ENCODE results near the gene NMB. TPM values are rescaled to one million over a fixed set of nuclear protein-coding genes. Genes with fewer than 3 reads are reported as not detected.

The NMB gene
- total RNA-seq, 1 experiment from 2014 or later, result 7.1 TPM

GRCh38 chr15:84611631-84612030 is 46.4 kb downstream of the NMB start:
- intact Hi-C loops (cut with micrococcal nuclease), result no loop called here
- CTCF ChIA-PET, result no interaction called here
- POLR2A ChIA-PET, result interaction anchor here (0.6 kb wide), 1 partner anchor 393 kb away, joined by 3 read pairs; no protein-coding TSS in a partner anchor

GRCh38 chr15:84609818-84610525 is 48.0 kb downstream of the NMB start:
- H3K9me3 Mint-ChIP-seq (ENCODE audit: unreplicated experiment), result no peaks in the 10 kb centered on the region

More at GRCh38 chr15:84611631-84612030, 46.4 kb downstream of the NMB start:
- no peaks in the 10 kb centered on the region for H3K27me3 Mint-ChIP-seq (ENCODE audit: insufficient read depth, unreplicated experiment)
- no TSS peak for BruUV-seq (replicated peaks)
- H3K9me3 Mint-ChIP-seq (ENCODE audit: unreplicated experiment), result no peaks in the 10 kb centered on the region
- no peak overlapping the region for H3K4me3 Mint-ChIP-seq (ENCODE audit: unreplicated experiment)
- DNase-seq (ENCODE audit: unreplicated experiment), result no peak
- H3K4me1 Mint-ChIP-seq (ENCODE audit: insufficient read depth, unreplicated experiment), result no peaks in the 10 kb centered on the region
- H3K36me3 Mint-ChIP-seq (ENCODE audit: insufficient read depth, unreplicated experiment), result no peaks in the 10 kb centered on the region
- no peak for TF ChIP-seq CTCF (IDR thresholded peaks at IDR 0.05; ENCODE audit: unreplicated experiment)
- no peak overlapping the region for H3K27ac Mint-ChIP-seq (ENCODE audit: low read depth, unreplicated experiment)

GRCh38 chr15:84608707-84609284 is 49.2 kb downstream of the NMB start:
- no peak for TF ChIP-seq CTCF (IDR thresholded peaks at IDR 0.05; ENCODE audit: unreplicated experiment)
- no peak for DNase-seq (ENCODE audit: unreplicated experiment)
- ChIA-PET POLR2A (interaction anchor here (0.9 to 1.2 kb wide), 2 partner anchors 9 kb away, joined by 3 read pairs; no protein-coding TSS in a partner anchor), CTCF (interaction anchor here (1.4 kb wide), 1 partner anchor 11 kb away, joined by 4 read pairs; no protein-coding TSS in a partner anchor)
- H3K4me1 Mint-ChIP-seq (ENCODE audit: insufficient read depth, unreplicated experiment), result no peaks in the 10 kb centered on the region
- no TSS peak for BruUV-seq (replicated peaks)
- intact Hi-C loops (cut with micrococcal nuclease), result no loop called here
- no peaks in the 10 kb centered on the region for H3K27me3 Mint-ChIP-seq (ENCODE audit: insufficient read depth, unreplicated experiment)
- peaks cover 5% of the 10 kb centered on the region for H3K36me3 Mint-ChIP-seq (ENCODE audit: insufficient read depth, unreplicated experiment)
- H3K9me3 Mint-ChIP-seq (ENCODE audit: unreplicated experiment), result no peaks in the 10 kb centered on the region
- no peak overlapping the region for H3K27ac Mint-ChIP-seq (ENCODE audit: low read depth, unreplicated experiment)
- H3K4me3 Mint-ChIP-seq (ENCODE audit: unreplicated experiment), result no peak overlapping the region

More at GRCh38 chr15:84609818-84610525, 48.0 kb downstream of the NMB start:
- Mint-ChIP-seq H3K4me1 (ENCODE audit: insufficient read depth, unreplicated experiment) (no peaks in the 10 kb centered on the region), H3K4me3 (ENCODE audit: unreplicated experiment) (no peak overlapping the region), H3K27ac (ENCODE audit: low read depth, unreplicated experiment) (no peak overlapping the region), H3K36me3 (ENCODE audit: insufficient read depth, unreplicated experiment) (no peaks in the 10 kb centered on the region), H3K27me3 (ENCODE audit: insufficient read depth, unreplicated experiment) (no peaks in the 10 kb centered on the region)
- TF ChIP-seq CTCF (IDR thresholded peaks at IDR 0.05; ENCODE audit: unreplicated experiment), result no peak
- no TSS peak for BruUV-seq (replicated peaks)
- intact Hi-C loops (cut with micrococcal nuclease), result no loop called here
- CTCF ChIA-PET, result interaction anchor here (0.9 to 1.4 kb wide), 2 partner anchors 12 to 44 kb away, joined by 4 read pairs; partner anchors contain the start of gene WDR73
- POLR2A ChIA-PET, result interaction anchor here (1.2 kb wide), 1 partner anchor 10 kb away, joined by 3 read pairs; no protein-coding TSS in a partner anchor
- no peak for DNase-seq (ENCODE audit: unreplicated experiment)

GRCh38 chr15:84606653-84607120 is 51.3 kb downstream of the NMB start:
- DNase-seq (ENCODE audit: unreplicated experiment), result no peak
- BruUV-seq (replicated peaks), result no TSS peak
- intact Hi-C loops (cut with micrococcal nuclease), result no loop called here
- POLR2A ChIA-PET, result no interaction called here
- CTCF ChIA-PET, result no interaction called here
- Mint-ChIP-seq H3K9me3 (ENCODE audit: unreplicated experiment) (no peaks in the 10 kb centered on the region), H3K27me3 (ENCODE audit: insufficient read depth, unreplicated experiment) (no peaks in the 10 kb centered on the region), H3K27ac (ENCODE audit: low read depth, unreplicated experiment) (no peak overlapping the region), H3K4me3 (ENCODE audit: unreplicated experiment) (no peak overlapping the region), H3K4me1 (ENCODE audit: insufficient read depth, unreplicated experiment) (no peaks in the 10 kb centered on the region), H3K36me3 (ENCODE audit: insufficient read depth, unreplicated experiment) (peaks cover 6% of the 10 kb centered on the region)
- TF ChIP-seq CTCF (IDR thresholded peaks at IDR 0.05; ENCODE audit: unreplicated experiment), result no peak
